SK-N-SH (cell line): ENCODE measurements around the gene GPLD1. TPM values are rescaled to one million over a fixed set of nuclear protein-coding genes. Genes with fewer than 3 reads are reported as not detected.

ENCODE experiments used
- CTCF ChIA-PET: fragments of 300-600, 350-600 bp; formaldehyde crosslinking; extraction: SDS; loops from one replicate; lab custom pipeline; 2021; lab: Yijun Ruan, JAX
- POLR2A ChIA-PET: fragments of 350-600 bp; sonication (Branson Sonifier 250); formaldehyde crosslinking; extraction: SDS; loops from one replicate; lab custom pipeline; 2020; ENCODE audit warnings: antibody characterized with exemption, inconsistent platforms; lab: Yijun Ruan, JAX
- DNase-seq: peaks from one replicate; pipeline ENCODE4 v3.0.0; 2012
- H2AFZ ChIP-seq: fragments of 200-600 bp; sonication (generic); 2 replicates; pipeline ENCODE4 v1.8.1; 2016; ENCODE audit warnings: antibody characterized with exemption, mild to moderate bottlenecking, low read depth
- H3F3A ChIP-seq: fragments of 200-600 bp; sonication (generic); replicated peaks from 2 replicates; pipeline ENCODE3; 2016; ENCODE audit warnings: antibody characterized with exemption, mild to moderate bottlenecking; ENCODE audit not compliant: insufficient read depth
- H3K27ac ChIP-seq, 2 experiments: fragments of 200-500 bp in 1 of 2; fragments of 200-600 bp in 1 of 2; sonication (Bioruptor generic) in 1 of 2; sonication (generic), shearing (Covaris generic) in 1 of 2; 2 replicates each; pipeline versions ENCODE4 v1.5.1 to v1.6.1; 2014 to 2016; ENCODE audit warnings: low read depth in 2 of 2, inconsistent platforms in 1 of 2, low read length in 1 of 2, mild to moderate bottlenecking in 1 of 2, mixed read lengths in 1 of 2
- H3K27me3 ChIP-seq: fragments of 200-600 bp; sonication (generic), shearing (Covaris generic); 2 replicates; pipeline ENCODE4 v1.6.1; 2016; ENCODE audit warnings: mixed run types; ENCODE audit not compliant: insufficient read depth
- H3K36me3 ChIP-seq, 2 experiments: fragments of 200-500 bp in 1 of 2; fragments of 200-600 bp in 1 of 2; sonication (Bioruptor generic) in 1 of 2; sonication (generic) in 1 of 2; replicated peaks in 1 of 2; 2 replicates each; pipeline versions ENCODE3 to v1.5.1; 2014 to 2016; ENCODE audit warnings: low read length in 1 of 2, mild to moderate bottlenecking in 1 of 2; ENCODE audit not compliant: insufficient read depth in 2 of 2, control insufficient read depth in 1 of 2
- H3K4me1 ChIP-seq, 2 experiments: fragments of 200-500 bp in 1 of 2; fragments of 200-600 bp in 1 of 2; sonication (Bioruptor generic) in 1 of 2; sonication (generic), shearing (Covaris generic) in 1 of 2; 2 replicates each; pipeline versions ENCODE4 v1.5.1 to v1.6.1; 2014 to 2016; ENCODE audit warnings: low read depth in 1 of 2, low read length in 1 of 2, mixed run types in 1 of 2; ENCODE audit not compliant: insufficient read depth in 2 of 2, control insufficient read depth in 1 of 2
- H3K4me2 ChIP-seq: fragments of 200-600 bp; sonication (generic), shearing (Covaris generic); 2 replicates; pipeline ENCODE4 v1.6.1; 2017; ENCODE audit warnings: mixed run types
- H3K4me3 ChIP-seq, 2 experiments: fragments of 200-500 bp in 1 of 2; fragments of 200-600 bp in 1 of 2; sonication (Bioruptor generic) in 1 of 2; sonication (generic), shearing (Covaris generic) in 1 of 2; 2 replicates each; pipeline versions ENCODE4 v1.5.1 to v1.8.1; 2014 to 2016; ENCODE audit warnings: low read depth in 2 of 2, inconsistent platforms in 1 of 2, low read length in 1 of 2, mild to moderate bottlenecking in 1 of 2, mixed read lengths in 1 of 2, moderate library complexity in 1 of 2
- H3K79me2 ChIP-seq: fragments of 200-600 bp; sonication (generic); 2 replicates; pipeline ENCODE4 v1.8.1; 2017; ENCODE audit warnings: mild to moderate bottlenecking; ENCODE audit not compliant: insufficient read depth
- H3K9ac ChIP-seq: fragments of 200-600 bp; sonication (generic); 2 replicates; pipeline ENCODE4 v1.6.1; 2017; ENCODE audit warnings: mixed run types
- H3K9me2 ChIP-seq: fragments of 200-600 bp; sonication (generic); 2 replicates; pipeline ENCODE4 v1.6.1; 2017; ENCODE audit warnings: mixed run types
- H3K9me3 ChIP-seq: fragments of 200-600 bp; sonication (generic); 2 replicates; pipeline ENCODE4 v1.6.1; 2017; ENCODE audit warnings: mixed run types, mild to moderate bottlenecking, moderate library complexity
- H4K20me1 ChIP-seq: fragments of 200-600 bp; sonication (generic); 2 replicates; pipeline ENCODE4 v1.6.1; 2017; ENCODE audit warnings: mild to moderate bottlenecking, mixed run types; ENCODE audit not compliant: insufficient read depth
- CTCF ChIP-seq: fragments of 200-600 bp; sonication (generic); IDR thresholded peaks from 2 replicates; pipeline ENCODE4 v1.6.1; 2017; ENCODE audit warnings: antibody characterized with exemption, mild to moderate bottlenecking, moderate library complexity
- ELF1 ChIP-seq: IDR thresholded peaks from 2 replicates; pipeline ENCODE4 v1.4.0; 2012
- EP300 ChIP-seq, 2 experiments: IDR thresholded peaks; 2 replicates each; pipeline versions ENCODE4 v1.4.0 to v1.6.1; 2012; ENCODE audit warnings: borderline replicate concordance in 1 of 2, low read depth in 1 of 2, low read length in 1 of 2
- FOXM1 ChIP-seq: IDR thresholded peaks from 2 replicates; pipeline ENCODE4 v1.4.0; 2012; ENCODE audit warnings: low read depth, mild to moderate bottlenecking
- GABPA ChIP-seq: IDR thresholded peaks from 2 replicates; pipeline ENCODE4 v1.4.0; 2012; ENCODE audit warnings: low read depth, mild to moderate bottlenecking
- MEF2A ChIP-seq: IDR thresholded peaks from 2 replicates; pipeline ENCODE4 v1.4.0; 2012; ENCODE audit warnings: low read depth, borderline replicate concordance
- PBX3 ChIP-seq: IDR thresholded peaks from 2 replicates; pipeline ENCODE4; 2012
- REST ChIP-seq: IDR thresholded peaks from 2 replicates; pipeline ENCODE4 v1.6.1; 2012; ENCODE audit warnings: mild to moderate bottlenecking, low read depth, low read length, moderate library complexity
- RFX5 ChIP-seq: IDR thresholded peaks from 2 replicates; pipeline ENCODE4 v1.6.1; 2012; ENCODE audit warnings: mild to moderate bottlenecking, improper control_type of control experiment, low read length
- TAF1 ChIP-seq: IDR thresholded peaks from 2 replicates; pipeline ENCODE4 v1.6.1; 2012; ENCODE audit warnings: low read depth, mild to moderate bottlenecking, low read length, moderate library complexity, borderline replicate concordance
- TCF12 ChIP-seq: IDR thresholded peaks from 2 replicates; pipeline ENCODE4 v1.4.0; 2012
- TEAD4 ChIP-seq: IDR thresholded peaks from 2 replicates; pipeline ENCODE4 v1.4.0; 2012; ENCODE audit warnings: mild to moderate bottlenecking, borderline replicate concordance; ENCODE audit not compliant: insufficient read depth
- USF2 ChIP-seq: fragments of 150-350 bp; IDR thresholded peaks from 2 replicates; pipeline ENCODE4 v1.6.1; 2017; ENCODE audit warnings: antibody characterized with exemption, low read length, low read depth, borderline replicate concordance
- YY1 ChIP-seq: IDR thresholded peaks from 2 replicates; pipeline ENCODE4 v1.4.0; 2012; ENCODE audit warnings: low read depth, mild to moderate bottlenecking
- WGBS: methylation state at CpG from one replicate; pipeline ENCODE4 v1.1.6; 2017; ENCODE audit warnings: low lambda C conversion rate; 5-methylcytosine and 5-hydroxymethylcytosine counted together
- polyA plus RNA-seq, 3 experiments: library from polyadenylated mRNA; depleted of rRNA; stranded (reverse); fragments of >200 nt; gene quantifications; 2 replicates each; pipeline ENCODE4 v1.2.3, GENCODE V29; 2012

The GPLD1 gene
- polyA plus RNA-seq, 1 of the 3 experiments (the other 2 are of a cell fraction) = 0.94 TPM

GRCh38 chr6:24534329-24534728, 45.0 kb upstream of the GPLD1 start:
- POLR2A ChIA-PET = no interaction called here
- CTCF ChIA-PET = interaction anchor here (1.4 to 1.9 kb wide), 2 partner anchors 47 to 50 kb away, joined by 3 to 5 read pairs; no protein-coding TSS in a partner anchor
- no peak overlapping the region for H2AFZ ChIP-seq
- no peak overlapping the region for H3K9ac ChIP-seq
- H3K27me3 ChIP-seq = no peaks in the 10 kb centered on the region
- no peak for TF ChIP-seq EP300 (IDR thresholded peaks at IDR 0.05; ENCODE audit: borderline replicate concordance in 1 of 2, low read depth in 1 of 2, low read length in 1 of 2)
- no peak for TF ChIP-seq PBX3
- no peak for TF ChIP-seq TEAD4
- TF ChIP-seq MEF2A = no peak
- TF ChIP-seq YY1 = no peak
- TF ChIP-seq USF2 = no peak
- TF ChIP-seq RFX5 = no peak
- TF ChIP-seq REST = no peak
- TF ChIP-seq FOXM1 = no peak
- H3K9me3 ChIP-seq = no peaks in the 10 kb centered on the region
- H3F3A ChIP-seq = peaks cover 3% of the 10 kb centered on the region
- no peak for DNase-seq
- no peak overlapping the region for H3K4me2 ChIP-seq
- H3K79me2 ChIP-seq = no peaks in the 10 kb centered on the region
- H3K27ac ChIP-seq = no peak overlapping the region
- no peaks in the 10 kb centered on the region for H4K20me1 ChIP-seq
- H3K4me3 ChIP-seq = no peak overlapping the region
- peaks cover 5 to 14% of the 10 kb centered on the region in 2 experiments; a peak in 3 of 4 replicates for H3K4me1 ChIP-seq
- H3K9me2 ChIP-seq = no peaks in the 10 kb centered on the region
- WGBS = 92% methylated on average over 5 of the region's 5 CpGs
- peaks cover 0 to 4% of the 10 kb centered on the region in 2 experiments for H3K36me3 ChIP-seq

- WGBS = 13% methylated on average over 1 of the region's 1 CpG
- Histone ChIP-seq H4K20me1 (no peaks in the 10 kb centered on the region), H3K9me3 (no peaks in the 10 kb centered on the region), H3K4me3 (no peak overlapping the region), H3F3A (no peaks in the 10 kb centered on the region), H3K36me3 (peaks cover 0 to 4% of the 10 kb centered on the region in 2 experiments), H3K27me3 (no peaks in the 10 kb centered on the region), H3K4me2 (peak overlapping the region; percentile 25; the same call in 1 of the 2 replicates), H3K9me2 (no peaks in the 10 kb centered on the region), H3K79me2 (no peaks in the 10 kb centered on the region), H3K9ac (no peak overlapping the region), H2AFZ (no peak overlapping the region), H3K4me1 (no peaks in the 10 kb centered on the region), H3K27ac (peak overlapping the region in 1 of 2 experiments; percentile 50; a peak in 1 of 4 replicates)
- DNase-seq = peak; percentile 36
- ChIA-PET CTCF (interaction anchor here (1.1 to 1.7 kb wide), 2 partner anchors 9 to 137 kb away, joined by 3 to 6 read pairs; partner anchors contain the start of genes ACOT13 and TDP2), POLR2A (no interaction called here)
- TF ChIP-seq ELF1 (no peak), TAF1 (no peak), GABPA (no peak), USF2 (no peak), TCF12 (peak; percentile 85), CTCF (no peak), REST (no peak)
Measured at GRCh38 chr6:24529985-24530384, 40.6 kb upstream of the GPLD1 start.
